CD1c-positive myeloid dendritic cell (primary cell): Measurements from ENCODE around the gene SYTL2.

ENCODE experiments used
- DNase-seq: peaks from one replicate; pipeline ENCODE4 v3.0.0-alpha.2; 2016; ENCODE audit errors: extremely low spot score

SYTL2 gene

GRCh38 chr11:85758480-85759039 lies 52.4 kb downstream of the SYTL2 start:
- DNase-seq: no peak

DNA sequence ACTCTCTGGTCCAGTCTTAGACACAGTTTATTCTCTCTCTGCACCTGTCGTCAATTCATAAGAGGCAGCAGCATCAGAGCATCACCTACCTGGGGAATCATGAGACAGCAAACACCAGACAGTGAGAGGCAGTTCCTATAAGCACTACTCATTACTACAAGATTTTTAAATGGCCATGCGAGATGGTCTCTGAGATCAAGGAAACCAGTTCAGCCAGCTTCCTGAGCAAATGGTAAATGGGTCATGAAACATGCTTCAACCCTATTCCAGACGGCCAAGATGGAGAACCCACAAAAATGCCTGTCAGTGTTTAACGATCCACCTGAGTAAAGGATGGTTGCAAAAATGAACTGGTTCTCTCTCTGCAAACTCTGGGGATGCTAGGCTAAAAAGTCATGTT lies 52.9 kb downstream of the SYTL2 start:
- no peak for DNase-seq

DNA sequence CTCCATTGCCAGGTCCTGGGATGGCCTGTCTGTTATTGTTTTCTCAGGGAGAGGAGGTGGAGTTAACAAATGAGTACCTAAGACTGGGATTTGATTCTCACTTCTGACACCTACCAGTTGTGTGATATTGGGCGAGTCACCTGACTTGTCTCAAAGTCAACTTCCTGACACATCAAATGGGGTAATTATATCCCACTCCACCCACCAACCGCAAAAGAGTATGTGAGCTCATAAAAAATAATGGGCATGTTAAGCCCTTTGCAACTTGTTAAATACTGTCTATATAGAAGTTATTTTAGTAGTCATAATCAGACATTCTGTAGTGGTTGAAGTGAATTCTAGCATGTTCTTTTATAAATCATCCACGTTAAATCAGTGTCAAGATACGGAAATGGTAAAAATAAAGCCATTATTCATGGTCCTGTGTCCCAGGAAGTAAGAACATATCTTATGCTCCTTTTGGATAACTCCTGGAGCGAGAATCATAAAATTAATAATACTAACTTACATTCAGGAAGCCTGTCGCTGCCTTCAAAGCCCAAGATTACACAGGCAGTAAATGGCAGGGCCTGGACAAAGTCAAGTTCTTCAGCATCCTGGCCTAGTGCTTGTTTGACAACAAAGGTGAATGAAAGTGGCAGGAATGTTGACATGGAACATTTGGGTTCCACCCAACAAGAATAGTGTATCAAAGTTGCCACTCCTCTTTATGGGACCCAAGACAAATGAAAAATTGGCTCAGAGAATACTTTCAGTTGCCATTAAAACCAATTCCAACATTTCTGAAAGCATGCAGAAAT lies 54.3 kb downstream of the SYTL2 start:
- no peak for DNase-seq

GRCh38 chr11:85755701-85756100 lies 55.2 kb downstream of the SYTL2 start:
- no peak for DNase-seq

GRCh38 chr11:85755285-85755684 lies 55.7 kb downstream of the SYTL2 start:
- DNase-seq: no peak

GRCh38 chr11:85752890-85753581 lies 57.9 kb downstream of the SYTL2 start:
- peak; percentile 70 for DNase-seq

- no peak for DNase-seq
Observed at GRCh38 chr11:85752201-85752889, 58.6 kb downstream of the SYTL2 start.

GRCh38 chr11:85751724-85752123 lies 59.2 kb downstream of the SYTL2 start:
- no peak for DNase-seq

DNA sequence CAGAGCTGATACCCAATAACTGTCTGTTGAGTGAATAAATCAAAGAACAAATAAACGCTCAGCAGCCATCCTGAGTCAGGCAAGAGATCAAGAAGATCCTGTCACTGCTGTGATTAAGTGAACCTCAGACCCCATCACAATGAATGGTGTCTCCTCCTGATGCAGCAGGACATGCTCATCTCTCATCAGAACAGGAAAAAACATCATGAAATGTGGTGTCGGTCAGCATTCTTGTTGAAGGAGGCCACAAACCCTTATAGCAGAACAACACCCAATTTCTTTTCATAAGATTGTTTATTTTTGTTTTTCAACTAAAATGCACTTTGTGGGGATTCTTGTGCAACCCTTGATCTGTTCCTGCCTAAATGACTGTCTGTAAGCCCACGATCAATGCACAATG lies 60.3 kb downstream of the SYTL2 start:
- no peak for DNase-seq

DNA sequence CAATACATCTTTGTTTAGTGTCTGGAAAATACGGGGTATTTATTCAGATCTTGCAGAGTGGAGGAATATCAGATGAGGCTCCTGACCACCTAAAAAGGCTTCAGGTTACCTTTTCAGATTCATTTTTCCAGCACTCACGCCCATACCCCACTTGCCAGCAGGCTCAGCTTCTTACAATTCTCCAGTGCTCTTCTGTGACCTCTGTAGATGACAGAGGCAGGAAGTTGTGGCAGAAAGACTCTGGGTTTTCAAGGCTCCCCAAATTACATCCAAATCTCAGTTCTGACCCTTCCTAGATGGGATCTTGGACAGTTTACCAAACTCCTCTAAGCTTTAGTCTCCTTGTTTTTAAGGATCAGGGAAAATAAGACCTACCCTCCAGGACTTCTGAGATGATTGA lies 61.1 kb downstream of the SYTL2 start:
- no peak for DNase-seq

GRCh38 chr11:85749287-85749834 lies 61.6 kb downstream of the SYTL2 start:
- no peak for DNase-seq

DNA sequence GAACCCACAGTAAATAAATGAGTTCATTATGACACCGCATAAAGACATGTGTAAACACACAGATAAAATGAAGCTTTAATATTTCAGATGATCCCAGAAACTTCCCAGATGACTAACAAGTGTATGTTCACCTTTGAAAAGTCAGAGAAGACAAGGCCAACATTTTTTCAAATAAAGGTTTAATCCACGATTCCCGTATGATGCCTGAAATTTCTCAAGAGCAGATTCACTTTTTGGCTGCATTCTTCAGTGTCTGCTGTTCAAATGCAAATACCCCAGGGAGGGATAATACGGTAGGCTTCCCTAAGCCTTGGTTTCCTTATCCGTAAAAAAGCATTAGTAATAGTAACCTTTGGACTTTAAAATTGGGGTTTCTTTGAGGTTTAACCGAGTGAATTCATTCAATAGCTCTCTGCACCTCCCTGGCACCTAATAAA lies 62.5 kb downstream of the SYTL2 start:
- DNase-seq: no peak

DNA sequence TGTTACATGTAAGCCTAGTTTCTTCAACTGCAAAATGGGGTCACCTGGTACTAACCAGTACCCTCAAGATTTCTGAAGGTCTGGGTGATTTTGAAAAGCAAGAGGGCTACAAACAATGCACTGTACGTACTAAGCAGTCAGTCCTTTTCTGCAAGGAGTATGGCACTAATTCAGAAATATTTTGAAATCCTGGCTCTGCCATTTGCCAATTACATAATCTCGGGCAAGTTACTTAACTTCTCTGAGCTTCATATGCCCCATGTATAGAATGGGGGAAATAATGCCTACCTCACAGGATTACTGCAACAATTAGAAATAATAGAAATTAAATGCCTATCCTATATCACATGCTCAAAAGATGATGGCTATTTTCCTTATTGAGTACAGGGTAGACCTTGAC lies 64.3 kb downstream of the SYTL2 start:
- no peak for DNase-seq

DNA sequence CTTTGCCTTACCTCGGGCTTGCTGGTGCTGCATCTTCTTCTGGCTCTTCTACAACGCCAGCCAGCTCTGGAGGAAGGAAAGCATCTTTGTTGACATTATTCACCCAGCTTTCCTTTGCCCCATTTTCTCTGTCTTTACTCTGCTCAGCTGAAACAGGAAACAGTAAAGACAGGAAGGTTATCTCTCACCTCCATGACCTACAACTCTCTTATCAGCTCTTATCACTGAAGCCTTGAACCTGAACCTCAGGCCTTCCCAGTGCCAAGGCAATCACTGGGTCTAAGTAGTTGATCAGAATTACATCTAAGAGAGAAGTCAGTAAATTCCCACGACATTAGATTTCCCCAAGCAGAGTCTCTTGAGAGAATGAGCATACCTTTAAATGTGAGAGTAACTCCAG lies 65.3 kb downstream of the SYTL2 start:
- DNase-seq: no peak

GRCh38 chr11:85742873-85743275 lies 68.1 kb downstream of the SYTL2 start:
- no peak for DNase-seq

DNA sequence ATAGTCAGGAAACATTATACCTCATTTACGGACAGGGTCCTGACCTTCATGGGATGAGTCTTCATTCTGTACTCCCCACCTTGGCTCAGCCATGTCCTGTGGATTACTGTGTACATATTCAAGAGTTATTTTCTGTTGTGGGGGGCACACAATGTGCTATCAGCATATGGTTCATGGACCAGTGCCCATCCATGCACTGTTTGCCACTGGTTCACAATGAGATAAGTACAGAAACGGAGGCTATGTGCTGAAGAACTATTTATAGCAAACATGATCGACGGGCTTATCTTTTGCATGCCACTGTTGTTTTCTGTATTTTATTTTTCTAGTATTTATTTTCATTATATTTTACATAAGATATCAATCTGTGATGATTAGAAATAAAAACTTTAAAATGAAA lies 68.6 kb downstream of the SYTL2 start:
- no peak for DNase-seq

- DNase-seq: no peak
Observed at GRCh38 chr11:85740481-85741400, 70.2 kb downstream of the SYTL2 start.

GRCh38 chr11:85737738-85738137 lies 73.2 kb downstream of the SYTL2 start:
- DNase-seq: no peak

DNA sequence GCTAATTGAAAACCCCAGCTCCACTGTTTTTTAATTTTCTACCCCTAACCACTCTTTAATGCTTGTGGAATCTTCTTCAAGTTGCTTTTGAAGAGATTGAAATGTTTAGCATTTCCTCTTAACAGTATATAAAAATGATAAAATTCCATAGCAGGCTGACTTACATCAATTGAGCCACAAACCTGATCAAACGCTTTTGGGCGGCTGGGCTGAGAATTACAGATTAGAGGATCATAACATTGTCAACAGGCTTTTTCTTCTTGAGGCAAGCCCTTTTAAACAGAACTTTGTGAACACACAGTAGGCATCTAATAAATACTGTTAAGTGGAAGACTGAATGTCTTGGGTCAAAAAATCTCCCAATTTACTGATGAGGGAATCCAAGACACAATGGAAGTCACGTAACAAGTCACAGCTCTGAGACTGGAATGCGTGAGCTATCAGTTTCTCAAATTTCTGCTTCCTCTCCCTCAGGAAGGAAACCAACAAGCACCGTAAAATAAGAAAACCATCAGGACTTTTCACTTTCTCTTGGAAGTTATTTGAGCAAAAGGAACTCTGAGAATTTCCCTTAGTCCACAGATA lies 75.0 kb downstream of the SYTL2 start:
- no peak for DNase-seq

- DNase-seq: no peak
Observed at GRCh38 chr11:85732965-85733364, 78.0 kb downstream of the SYTL2 start.

DNA sequence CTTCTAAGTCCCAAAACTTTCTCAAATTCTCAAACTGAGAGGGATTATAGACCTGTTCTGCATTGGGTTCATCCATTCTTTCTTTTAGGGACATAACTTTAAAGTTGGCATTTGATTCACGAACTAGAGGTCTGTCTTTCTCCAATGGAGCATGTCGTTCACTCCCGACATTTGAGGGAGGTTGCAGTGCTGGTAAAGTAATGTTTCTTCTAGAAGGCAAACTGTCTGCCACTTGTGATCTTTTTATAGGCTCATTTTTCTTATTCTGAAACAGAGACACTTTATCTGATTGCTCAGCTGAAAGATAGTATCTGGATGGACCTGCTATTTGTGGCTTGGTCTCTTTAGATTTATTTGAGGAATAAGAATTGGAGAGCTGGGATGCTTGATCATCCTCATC lies 84.6 kb downstream of the SYTL2 start:
- no peak for DNase-seq
